HG03095 (cell line): ENCODE data around the gene HLA-DOA.

ENCODE experiments used
- ATAC-seq: cut with Tn5 transposase; IDR thresholded peaks from one replicate; pipeline ENCODE4 v1.9.1; 2021; ENCODE audit warnings: moderate library complexity; ENCODE audit not compliant: unreplicated experiment

The HLA-DOA gene

GRCh38 chr6:33017694-33018353 lies 8.4 kb upstream of the HLA-DOA start:
- ATAC-seq, result no peak

GRCh38 chr6:33017018-33017417 lies 7.6 kb upstream of the HLA-DOA start:
- ATAC-seq, result no peak

GRCh38 chr6:33015798-33016197 lies 6.4 kb upstream of the HLA-DOA start:
- no peak for ATAC-seq

- no peak for ATAC-seq
Observed at GRCh38 chr6:33014841-33015634, 5.6 kb upstream of the HLA-DOA start.

- ATAC-seq, result no peak
Observed at GRCh38 chr6:33013608-33014007, 4.2 kb upstream of the HLA-DOA start.

- ATAC-seq, result no peak
Observed at GRCh38 chr6:33010356-33010755, 965 bp upstream of the HLA-DOA start.

- no peak for ATAC-seq
Observed at GRCh38 chr6:33007831-33008400, 1.5 kb downstream of the HLA-DOA start.

GRCh38 chr6:33004940-33005339 lies 4.5 kb downstream of the HLA-DOA start:
- no peak for ATAC-seq

GRCh38 chr6:33001685-33002084 lies 7.7 kb downstream of the HLA-DOA start:
- no peak for ATAC-seq

GRCh38 chr6:33000055-33000454 lies 9.3 kb downstream of the HLA-DOA start:
- ATAC-seq, result no peak

- ATAC-seq, result no peak
Observed at GRCh38 chr6:32995448-32995847, 13.9 kb downstream of the HLA-DOA start.

GRCh38 chr6:32993363-32993973 lies 15.9 kb downstream of the HLA-DOA start:
- ATAC-seq, result no peak

GRCh38 chr6:32991972-32992371 lies 17.4 kb downstream of the HLA-DOA start:
- ATAC-seq, result no peak

- no peak for ATAC-seq
Observed at GRCh38 chr6:32989368-32989767, 20.0 kb downstream of the HLA-DOA start.

GRCh38 chr6:32984622-32985389 lies 24.6 kb downstream of the HLA-DOA start:
- ATAC-seq, result no peak

GRCh38 chr6:32983964-32984621 lies 25.3 kb downstream of the HLA-DOA start:
- ATAC-seq, result no peak

- no peak for ATAC-seq
Observed at GRCh38 chr6:32983493-32983848, 25.9 kb downstream of the HLA-DOA start.

GRCh38 chr6:32982702-32983492 lies 26.5 kb downstream of the HLA-DOA start:
- ATAC-seq, result no peak

GRCh38 chr6:32982084-32982701 lies 27.2 kb downstream of the HLA-DOA start:
- ATAC-seq, result no peak
